Fibroblast of lung (primary cell): ENCODE measurements around the gene POLR1A. TPM values are rescaled to one million over a fixed set of nuclear protein-coding genes. Genes with fewer than 3 reads are reported as not detected.

Experiments
- DNase-seq, 2 donors: peaks; one replicate each; pipeline versions ENCODE4 v3.0.0 to v3.0.0-alpha.2; 2010; ENCODE audit warnings: low read depth in 2 of 2
- H2AFZ ChIP-seq: 2 replicates; pipeline ENCODE4 v1.5.1; 2012; ENCODE audit warnings: low read length, control low read depth, inconsistent platforms
- H3K27ac ChIP-seq: 2 replicates; pipeline ENCODE4 v1.5.1; 2011; ENCODE audit warnings: low read length, control low read depth; ENCODE audit not compliant: insufficient read depth
- H3K27me3 ChIP-seq: 2 replicates; pipeline ENCODE4 v1.5.1; 2011; ENCODE audit warnings: mild to moderate bottlenecking, low read length; ENCODE audit not compliant: control insufficient read depth, insufficient read depth
- H3K36me3 ChIP-seq: 2 replicates; pipeline ENCODE4 v1.5.1; 2011; ENCODE audit warnings: low read length; ENCODE audit not compliant: control insufficient read depth, insufficient read depth
- H3K4me1 ChIP-seq: 2 replicates; pipeline ENCODE4 v1.5.1; 2011; ENCODE audit warnings: low read length; ENCODE audit not compliant: control insufficient read depth, insufficient read depth; ENCODE audit errors: extremely low read depth
- H3K4me2 ChIP-seq: 2 replicates; pipeline ENCODE4 v1.5.1; 2011; ENCODE audit warnings: low read length, control low read depth; ENCODE audit not compliant: insufficient read depth; ENCODE audit errors: extremely low read depth
- H3K4me3 ChIP-seq, 4 experiments: fragments of 200-600 bp in 1 of 4; sonication (generic) in 1 of 4; replicated peaks in 1 of 4; 2 replicates each; pipeline ENCODE4 v1.5.1; 2011 to 2016; ENCODE audit warnings: low read length in 4 of 4, low read depth in 3 of 4, mild to moderate bottlenecking in 3 of 4, control low read depth in 2 of 4, inconsistent platforms in 1 of 4, mixed read lengths in 1 of 4; ENCODE audit not compliant: insufficient read depth in 1 of 4; ENCODE audit errors: control extremely low read depth in 1 of 4
- H3K79me2 ChIP-seq: 2 replicates; pipeline ENCODE4 v1.5.1; 2012; ENCODE audit warnings: mild to moderate bottlenecking, low read length, inconsistent platforms; ENCODE audit not compliant: control insufficient read depth, insufficient read depth
- H3K9ac ChIP-seq: 2 replicates; pipeline ENCODE4 v1.5.1; 2011; ENCODE audit warnings: mild to moderate bottlenecking, low read length, control low read depth; ENCODE audit not compliant: insufficient read depth
- H3K9me3 ChIP-seq: 2 replicates; pipeline ENCODE4 v1.5.1; 2012; ENCODE audit warnings: low read depth, low read length; ENCODE audit not compliant: control insufficient read depth, insufficient read depth
- H4K20me1 ChIP-seq: 2 replicates; pipeline ENCODE4 v1.5.1; 2011; ENCODE audit warnings: low read length; ENCODE audit not compliant: control insufficient read depth, insufficient read depth; ENCODE audit errors: extremely low read depth
- CTCF ChIP-seq, 2 donors: IDR thresholded peaks in 1 of 2; conservative IDR thresholded peaks in 1 of 2; 1 replicate in 1 of 2; 2 replicates in 1 of 2; pipeline ENCODE4 v1.5.1; 2011 to 2012; ENCODE audit warnings: low read length in 2 of 2, control low read depth in 1 of 2, inconsistent platforms in 1 of 2, low read depth in 1 of 2, mild to moderate bottlenecking in 1 of 2
- EZH2 ChIP-seq: IDR thresholded peaks from 2 replicates; pipeline ENCODE4 v1.5.1; 2012; ENCODE audit warnings: low read length, control low read depth, mild to moderate bottlenecking; ENCODE audit errors: missing control alignments
- polyA plus RNA-seq, 2 donors: library from polyadenylated mRNA; depleted of rRNA in 1 of 2; stranded (reverse) in 1 of 2; unstranded in 1 of 2; fragments of >200 nt; gene quantifications; 2 replicates each; pipeline ENCODE4 v1.2.1, GENCODE V29; 2011 to 2012; ENCODE audit warnings: missing spikeins in 1 of 2
- total RNA-seq: library from RNA; depleted of rRNA; stranded (reverse); fragments of >200 nt; gene quantifications from 2 replicates; pipeline ENCODE4 v1.2.1, GENCODE V29; 2014

Gene POLR1A
- total and polyA plus RNA-seq, 2 donors (not counting 1 experiment from before 2014, with no cell fraction given) = 9.4 to 9.9 TPM

GRCh38 chr2:86140969-86141392 is 35.3 kb upstream of the POLR1A start:
- H3K79me2 ChIP-seq = no peaks in the 10 kb centered on the region
- H3K27me3 ChIP-seq = no peaks in the 10 kb centered on the region
- H3K4me3 ChIP-seq = no peak overlapping the region
- H3K9me3 ChIP-seq = no peaks in the 10 kb centered on the region
- DNase-seq = no peak
- no peak for TF ChIP-seq EZH2
- TF ChIP-seq CTCF (conservative IDR thresholded peaks at IDR 0.05 in 1 of 2, IDR thresholded peaks at IDR 0.05 in 1 of 2; ENCODE audit: low read depth in 1 of 2, low read length in 2 of 2) = no peak
- H4K20me1 ChIP-seq = no peaks in the 10 kb centered on the region
- no peak overlapping the region for H2AFZ ChIP-seq
- no peaks in the 10 kb centered on the region for H3K4me1 ChIP-seq
- H3K4me2 ChIP-seq = no peak overlapping the region
- H3K36me3 ChIP-seq = peaks cover 10% of the 10 kb centered on the region
- H3K9ac ChIP-seq = no peak overlapping the region
- no peak overlapping the region for H3K27ac ChIP-seq

GRCh38 chr2:86139981-86140380 is 34.3 kb upstream of the POLR1A start:
- Histone ChIP-seq H3K27ac (no peak overlapping the region), H3K9ac (no peak overlapping the region), H3K79me2 (no peaks in the 10 kb centered on the region), H3K4me2 (no peak overlapping the region), H3K36me3 (peaks cover 11% of the 10 kb centered on the region), H3K9me3 (no peaks in the 10 kb centered on the region), H4K20me1 (no peaks in the 10 kb centered on the region), H3K27me3 (no peaks in the 10 kb centered on the region), H2AFZ (no peak overlapping the region), H3K4me3 (no peak overlapping the region), H3K4me1 (no peaks in the 10 kb centered on the region)
- no peak for TF ChIP-seq CTCF (conservative IDR thresholded peaks at IDR 0.05 in 1 of 2, IDR thresholded peaks at IDR 0.05 in 1 of 2; ENCODE audit: low read depth in 1 of 2, low read length in 2 of 2)
- no peak for TF ChIP-seq EZH2
- no peak for DNase-seq

- Histone ChIP-seq H3K4me3 (no peak overlapping the region), H3K36me3 (peaks cover 8% of the 10 kb centered on the region), H4K20me1 (no peaks in the 10 kb centered on the region), H3K27ac (no peak overlapping the region), H3K9ac (no peak overlapping the region), H3K79me2 (no peaks in the 10 kb centered on the region), H3K4me2 (no peak overlapping the region), H3K4me1 (no peaks in the 10 kb centered on the region), H2AFZ (no peak overlapping the region), H3K9me3 (no peaks in the 10 kb centered on the region), H3K27me3 (no peaks in the 10 kb centered on the region)
- TF ChIP-seq EZH2 (no peak), CTCF (conservative IDR thresholded peaks at IDR 0.05 in 1 of 2, IDR thresholded peaks at IDR 0.05 in 1 of 2; ENCODE audit: low read depth in 1 of 2, low read length in 2 of 2) (no peak)
- no peak for DNase-seq
These were observed 33.3 kb upstream of the POLR1A start for GRCh38 chr2:86138736-86139625.
